Measurements from ENCODE around the gene OR4D6.
A peak's percentile ranks its signal among the peaks of the same experiment; 100 is the strongest.
"Not testable (repeated sequence)": the region's sequence is repeated elsewhere in the genome, so short reads cannot be mapped to it uniquely, and the experiment has no call there.

OR4D6 gene

GRCh38 chr11:59456661-59457060, at the start of gene OR4D6:
OR4D6 (plus strand) TSS chr11:59456961; CDS start chr11:59456961, 0 bp downstream.
- no peak for DNase-seq (ENCODE audit: low spot score)

- DNase-seq (ENCODE audit: low spot score): no peak
Measured at GRCh38 chr11:59413646-59414045, 43.1 kb upstream of the OR4D6 start.

- DNase-seq (ENCODE audit: low spot score): no peak
Measured at GRCh38 chr11:59415111-59415510, 41.6 kb upstream of the OR4D6 start.

GRCh38 chr11:59416613-59417012, 40.1 kb upstream of the OR4D6 start:
- peak; percentile 8 for DNase-seq (ENCODE audit: low spot score)

- no peak for DNase-seq (ENCODE audit: low spot score)
Measured at GRCh38 chr11:59417023-59417422, 39.7 kb upstream of the OR4D6 start.

- DNase-seq (ENCODE audit: low spot score): peak; percentile 50
Measured at GRCh38 chr11:59418156-59418555, 38.6 kb upstream of the OR4D6 start.

GRCh38 chr11:59423835-59424234, 32.9 kb upstream of the OR4D6 start:
- DNase-seq (ENCODE audit: low spot score): no peak

- no peak for DNase-seq (ENCODE audit: low spot score)
Measured at GRCh38 chr11:59425131-59425530, 31.6 kb upstream of the OR4D6 start.

- no peak for DNase-seq (ENCODE audit: low spot score)
Measured at GRCh38 chr11:59426361-59427067, 30.2 kb upstream of the OR4D6 start, which contains the start of gene OR5A2. OR5A2 (minus strand) TSS chr11:59426413; CDS start chr11:59422953, 3,460 bp downstream.

- no peak for DNase-seq (ENCODE audit: low spot score)
Measured at GRCh38 chr11:59427068-59427382, 29.7 kb upstream of the OR4D6 start.

GRCh38 chr11:59429924-59430516, 26.7 kb upstream of the OR4D6 start:
- DNase-seq (ENCODE audit: low spot score): peak; percentile 31

- no peak for DNase-seq (ENCODE audit: low spot score)
Measured at GRCh38 chr11:59436169-59436568, 20.6 kb upstream of the OR4D6 start, which contains the start of gene OR5A1. OR5A1 (plus strand) TSS chr11:59436469; CDS start chr11:59443169, 6,700 bp downstream.

GRCh38 chr11:59437770-59438169, 19.0 kb upstream of the OR4D6 start:
- no peak for DNase-seq (ENCODE audit: low spot score)

GRCh38 chr11:59445624-59446023, 11.1 kb upstream of the OR4D6 start:
- not testable (repeated sequence) for DNase-seq (ENCODE audit: low spot score)

- DNase-seq (ENCODE audit: low spot score): no peak
Measured at GRCh38 chr11:59448484-59448883, 8.3 kb upstream of the OR4D6 start.

GRCh38 chr11:59459916-59460315, 3.2 kb downstream of the OR4D6 start:
- DNase-seq (ENCODE audit: low spot score): no peak

- DNase-seq (ENCODE audit: low spot score): no peak
Measured at GRCh38 chr11:59463190-59463641, 6.5 kb downstream of the OR4D6 start.

GRCh38 chr11:59473015-59473414, 16.3 kb downstream of the OR4D6 start, which contains the start of gene OR4D10:
OR4D10 (plus strand) TSS chr11:59473315; CDS start chr11:59477430, 4,115 bp downstream.
- no peak for DNase-seq (ENCODE audit: low spot score)

GRCh38 chr11:59475176-59475575, 18.4 kb downstream of the OR4D6 start:
- DNase-seq (ENCODE audit: low spot score): no peak

- no peak for DNase-seq (ENCODE audit: low spot score)
Measured at GRCh38 chr11:59479906-59480305, 23.1 kb downstream of the OR4D6 start.

- no peak for DNase-seq (ENCODE audit: low spot score)
Measured at GRCh38 chr11:59480359-59480758, 23.6 kb downstream of the OR4D6 start.

GRCh38 chr11:59501931-59502330, 45.2 kb downstream of the OR4D6 start:
- no peak for DNase-seq (ENCODE audit: low spot score)

GRCh38 chr11:59503276-59503675, 46.5 kb downstream of the OR4D6 start, which contains the start of gene OR4D11:
OR4D11 (plus strand) TSS chr11:59503576; CDS start chr11:59503576, 0 bp downstream.
- no peak for DNase-seq (ENCODE audit: low spot score)
